H1 (cell line): ENCODE measurements around the gene NDST4. TPM values are rescaled to one million over a fixed set of nuclear protein-coding genes. Genes with fewer than 3 reads are reported as not detected.

ENCODE experiments used
- CTCF ChIA-PET: fragments of 300-600 bp; sonication (Branson Sonifier 250); formaldehyde crosslinking; loops from one replicate; lab custom pipeline; 2021; ENCODE audit not compliant: partially characterized antibody; lab: Charles Lee
- POLR2A ChIA-PET: fragments of 300-600 bp; sonication (Branson Sonifier 250); formaldehyde crosslinking; loops from one replicate; lab custom pipeline; 2021; ENCODE audit warnings: inconsistent platforms; ENCODE audit not compliant: partially characterized antibody; lab: Charles Lee
- DNase-seq, 2 experiments: peaks; one replicate each; pipeline versions ENCODE4 v3.0.0 to v3.0.0-alpha.2; 2010 to 2022; ENCODE audit warnings: low spot score in 2 of 2, low read depth in 1 of 2, mixed read lengths in 1 of 2
- FAIRE-seq: peaks from 2 replicates; lab custom pipeline; 2011; peaks lifted over from hg19 to GRCh38; lab: Jason Lieb, UNC
- H2AFZ ChIP-seq: 2 replicates; pipeline ENCODE4 v1.8.1; 2012; ENCODE audit warnings: low read length, inconsistent platforms
- H2AK5ac ChIP-seq: 2 replicates; pipeline ENCODE4 v1.6.1; 2013; ENCODE audit warnings: low read depth, low read length
- H2BK120ac ChIP-seq: replicated peaks from 2 replicates; pipeline ENCODE3; 2013; ENCODE audit warnings: low read depth, low read length, inconsistent platforms
- H2BK12ac ChIP-seq: 2 replicates; pipeline ENCODE4 v1.6.1; 2013; ENCODE audit warnings: low read depth, low read length
- H2BK15ac ChIP-seq: 2 replicates; pipeline ENCODE4 v1.6.1; 2013; ENCODE audit warnings: low read length
- H2BK20ac ChIP-seq: 2 replicates; pipeline ENCODE4 v1.6.1; 2013; ENCODE audit warnings: low read length
- H2BK5ac ChIP-seq: 2 replicates; pipeline ENCODE4 v1.6.1; 2013; ENCODE audit warnings: low read depth, low read length
- H3K14ac ChIP-seq: 2 replicates; pipeline ENCODE4 v1.6.1; 2013; ENCODE audit warnings: inconsistent platforms; ENCODE audit not compliant: insufficient read length
- H3K18ac ChIP-seq: 2 replicates; pipeline ENCODE4 v1.6.1; 2013; ENCODE audit warnings: low read length; ENCODE audit errors: extremely low read depth
- H3K23ac ChIP-seq: 2 replicates; pipeline ENCODE4 v1.6.1; 2013; ENCODE audit warnings: inconsistent platforms; ENCODE audit not compliant: insufficient read length
- H3K23me2 ChIP-seq: 2 replicates; pipeline ENCODE4 v1.6.1; 2013; ENCODE audit warnings: low read depth, low read length
- H3K27ac ChIP-seq: 2 replicates; pipeline ENCODE4 v1.6.1; 2011; ENCODE audit warnings: low read depth, low read length, inconsistent platforms
- H3K27me3 ChIP-seq, 4 experiments: replicated peaks in 1 of 4; 1 replicate in 1 of 4; 2 replicates in 3 of 4; pipeline versions ENCODE4 v1.6.1 to v1.8.1; 2011 to 2013; ENCODE audit warnings: low read length in 3 of 4, mild to moderate bottlenecking in 3 of 4, inconsistent platforms in 2 of 4, mixed read lengths in 2 of 4, moderate library complexity in 1 of 4; ENCODE audit not compliant: control insufficient read depth in 3 of 4, insufficient read depth in 3 of 4; ENCODE audit errors: extremely low read depth in 1 of 4
- H3K36me3 ChIP-seq, 4 experiments: 2 replicates each; pipeline versions ENCODE4 v1.6.1 to v1.8.1; 2011 to 2013; ENCODE audit warnings: mild to moderate bottlenecking in 4 of 4, low read length in 3 of 4, moderate library complexity in 2 of 4, control low read depth in 1 of 4, inconsistent platforms in 1 of 4; ENCODE audit not compliant: insufficient read depth in 4 of 4, control insufficient read depth in 2 of 4
- H3K4ac ChIP-seq: replicated peaks from 2 replicates; pipeline ENCODE3; 2013; ENCODE audit warnings: low read length, low read depth, mixed read lengths, inconsistent platforms; ENCODE audit not compliant: insufficient read length
- H3K4me1 ChIP-seq, 4 experiments: replicated peaks in 1 of 4; 1 replicate in 1 of 4; 2 replicates in 3 of 4; pipeline versions ENCODE4 v1.6.1 to v1.8.1; 2011 to 2013; ENCODE audit warnings: low read length in 3 of 4, inconsistent platforms in 2 of 4, mixed read lengths in 1 of 4; ENCODE audit not compliant: insufficient read depth in 4 of 4, control insufficient read depth in 3 of 4
- H3K4me2 ChIP-seq, 2 experiments: 2 replicates each; pipeline versions ENCODE4 v1.6.1 to v1.8.1; 2011 to 2013; ENCODE audit warnings: low read depth in 2 of 2, low read length in 2 of 2, control low read depth in 1 of 2, inconsistent platforms in 1 of 2, mild to moderate bottlenecking in 1 of 2; ENCODE audit not compliant: insufficient read depth in 1 of 2
- H3K4me3 ChIP-seq, 4 experiments: fragments of 200-600, 300-600 bp in 1 of 4; sonication (generic), shearing (Covaris generic), sonication (Bioruptor Twin) in 1 of 4; 2 replicates each; pipeline versions ENCODE4 v1.5.1 to v1.8.1; 2011 to 2016; ENCODE audit warnings: low read length in 4 of 4, low read depth in 3 of 4, control low read depth in 2 of 4, inconsistent platforms in 2 of 4, mild to moderate bottlenecking in 2 of 4, mixed read lengths in 1 of 4, moderate library complexity in 1 of 4; ENCODE audit not compliant: insufficient read depth in 2 of 4; ENCODE audit errors: extremely low read depth in 1 of 4
- H3K56ac ChIP-seq: replicated peaks from 2 replicates; pipeline ENCODE3; 2013; ENCODE audit warnings: low read depth, mild to moderate bottlenecking, mixed read lengths, low read length, inconsistent platforms; ENCODE audit not compliant: insufficient read length
- H3K79me1 ChIP-seq: 2 replicates; pipeline ENCODE4 v1.6.1; 2013; ENCODE audit warnings: low read depth, low read length, control low read depth
- H3K79me2 ChIP-seq, 2 experiments: 2 replicates each; pipeline versions ENCODE4 v1.6.1 to v1.8.1; 2012 to 2013; ENCODE audit warnings: low read length in 2 of 2, mild to moderate bottlenecking in 2 of 2, inconsistent platforms in 1 of 2; ENCODE audit not compliant: insufficient read depth in 2 of 2, control insufficient read depth in 1 of 2
- H3K9ac ChIP-seq, 4 experiments: replicated peaks in 1 of 4; 1 replicate in 1 of 4; 2 replicates in 3 of 4; pipeline versions ENCODE4 v1.6.1 to v1.8.1; 2011 to 2013; ENCODE audit warnings: low read depth in 3 of 4, low read length in 3 of 4, control low read depth in 2 of 4, mild to moderate bottlenecking in 2 of 4, moderate library complexity in 2 of 4, inconsistent platforms in 1 of 4; ENCODE audit errors: extremely low read depth in 1 of 4
- H3K9me3 ChIP-seq, 2 experiments: 2 replicates each; pipeline versions ENCODE4 v1.6.1 to v1.8.1; 2012 to 2013; ENCODE audit warnings: mild to moderate bottlenecking in 2 of 2, moderate library complexity in 2 of 2, control low read depth in 1 of 2, inconsistent platforms in 1 of 2, low read depth in 1 of 2, low read length in 1 of 2, mixed read lengths in 1 of 2; ENCODE audit not compliant: insufficient read depth in 2 of 2
- H4K20me1 ChIP-seq, 2 experiments: replicated peaks in 1 of 2; 2 replicates each; pipeline versions ENCODE3 to v1.8.1; 2011 to 2013; ENCODE audit warnings: inconsistent platforms in 2 of 2, low read length in 2 of 2, mild to moderate bottlenecking in 1 of 2; ENCODE audit not compliant: insufficient read depth in 2 of 2, control insufficient read depth in 1 of 2
- H4K5ac ChIP-seq: 2 replicates; pipeline ENCODE4 v1.6.1; 2013; ENCODE audit warnings: low read length, low read depth, mixed read lengths, inconsistent platforms; ENCODE audit not compliant: insufficient read length
- H4K8ac ChIP-seq: 2 replicates; pipeline ENCODE4 v1.8.0; 2013; ENCODE audit warnings: mild to moderate bottlenecking, moderate library complexity, low read length, inconsistent platforms; ENCODE audit not compliant: insufficient read depth; ENCODE audit errors: extremely low read depth
- H4K91ac ChIP-seq: replicated peaks from 2 replicates; pipeline ENCODE3; 2013; ENCODE audit warnings: low read length, mixed read lengths, inconsistent platforms; ENCODE audit not compliant: insufficient read length
- CHD2 ChIP-seq: IDR thresholded peaks from 2 replicates; pipeline ENCODE4 v1.6.1; 2012; ENCODE audit warnings: low read length, improper control_type of control experiment
- EP300 ChIP-seq, 2 experiments: IDR thresholded peaks; 1 replicate in 1 of 2; 2 replicates in 1 of 2; pipeline ENCODE4 v1.6.1; 2011 to 2012; ENCODE audit warnings: low read depth in 2 of 2, low read length in 2 of 2, mild to moderate bottlenecking in 2 of 2, borderline replicate concordance in 1 of 2, inconsistent platforms in 1 of 2, moderate library complexity in 1 of 2
- NANOG ChIP-seq: IDR thresholded peaks from 2 replicates; pipeline ENCODE4 v1.6.1; 2011; ENCODE audit warnings: low read length, low read depth, mild to moderate bottlenecking, inconsistent platforms; ENCODE audit not compliant: insufficient read depth, poor library complexity, severe bottlenecking
- TCF12 ChIP-seq: IDR thresholded peaks from 2 replicates; pipeline ENCODE4 v1.6.1; 2011; ENCODE audit warnings: low read depth, mild to moderate bottlenecking, low read length
- TEAD4 ChIP-seq: IDR thresholded peaks from 2 replicates; pipeline ENCODE4 v1.6.1; 2012; ENCODE audit warnings: low read depth, low read length, inconsistent platforms, mixed read lengths
- WGBS, 2 experiments: shearing (Covaris generic) in 1 of 2; methylation state at CpG; one replicate each; pipeline versions ENCODE4 v1.1.6 to v1.1.7; 2013 to 2015; ENCODE audit warnings: low lambda C conversion rate in 2 of 2, mixed read lengths in 2 of 2, inconsistent platforms in 1 of 2, low coverage in 1 of 2, missing lambda C conversion rate in 1 of 2; ENCODE audit not compliant: insufficient replicate concordance in 2 of 2, insufficient coverage in 1 of 2, insufficient read length in 1 of 2; ENCODE audit errors: extremely low coverage in 1 of 2, missing lambda C conversion rate in 1 of 2; 5-methylcytosine and 5-hydroxymethylcytosine counted together
- polyA plus RNA-seq, 7 experiments: library from polyadenylated mRNA; depleted of rRNA in 3 of 7; stranded (reverse) in 5 of 7; unstranded in 2 of 7; fragments of >200 nt in 5 of 7; fragments of 200-250 nt in 2 of 7; gene quantifications; 1 replicate in 5 of 7; 2 replicates in 1 of 7; 4 replicates in 1 of 7; pipeline versions ENCODE4 v1.2.1 to v1.2.3, GENCODE V29; 2011 to 2013; ENCODE audit warnings: missing spikeins in 2 of 7, mixed read lengths in 2 of 7
- total RNA-seq: library from RNA; stranded (reverse); fragmentation: NEBNext Ultra II Directional; extraction: Animal tissue kit (Norgen Biotek cat#: 25700); gene quantifications from 2 replicates; pipeline ENCODE4 v1.2.1, GENCODE V29; 2021

Gene NDST4
- total and polyA plus RNA-seq, 2 of the 8 experiments (the other 6 are each of a cell fraction or from before 2014, with no cell fraction given), result 0.02 TPM; not detected in 1

DNA sequence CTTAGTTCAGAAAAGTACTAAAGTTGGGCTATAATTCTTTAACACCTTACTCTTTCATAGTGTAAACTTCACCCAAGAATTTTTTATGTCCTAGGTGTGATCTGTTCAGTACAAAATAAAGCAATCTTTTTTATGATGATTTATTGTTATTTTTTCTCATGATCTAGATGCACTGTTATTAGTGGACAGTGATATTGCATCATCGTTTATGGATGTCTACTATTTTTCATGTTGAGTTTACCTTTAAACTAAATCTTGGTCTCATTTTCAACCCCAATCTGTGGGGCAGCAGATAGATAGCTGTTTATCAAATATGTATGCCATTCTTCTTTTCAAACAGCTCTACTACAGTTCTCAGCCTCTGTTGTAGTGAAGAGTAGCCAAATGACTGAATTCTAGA lies 299.5 kb downstream of the NDST4 start:
- H3K14ac ChIP-seq, result no peak overlapping the region
- H3K4ac ChIP-seq, result no peak overlapping the region
- no peak overlapping the region for H2BK15ac ChIP-seq
- no peak overlapping the region for H3K56ac ChIP-seq
- no peak overlapping the region for H2BK12ac ChIP-seq
- no peaks in the 10 kb centered on the region for H3K27me3 ChIP-seq
- H2BK120ac ChIP-seq, result no peak overlapping the region
- H4K5ac ChIP-seq, result no peak overlapping the region
- no peak overlapping the region for H3K4me3 ChIP-seq
- no peak overlapping the region for H3K23ac ChIP-seq
- no peaks in the 10 kb centered on the region for H4K20me1 ChIP-seq
- no peak overlapping the region for H2BK20ac ChIP-seq
- no peak overlapping the region for H2AFZ ChIP-seq
- no peaks in the 10 kb centered on the region for H3K79me2 ChIP-seq
- no peaks in the 10 kb centered on the region for H3K9me3 ChIP-seq
- H3K27ac ChIP-seq, result no peak overlapping the region
- no peak overlapping the region for H3K18ac ChIP-seq
- no peak overlapping the region for H3K4me2 ChIP-seq
- no peak overlapping the region for H2AK5ac ChIP-seq
- CTCF ChIA-PET, result interaction anchor here (0.6 to 0.8 kb wide), 2 partner anchors 11 to 105 kb away, joined by 3 read pairs; no protein-coding TSS in a partner anchor
- 93% methylated on average over 1 of the region's 1 CpG; no CpG with 5 or more reads in 1 of the 2 experiments for WGBS, 2 experiments
- H3K4me1 ChIP-seq, result no peaks in the 10 kb centered on the region
- POLR2A ChIA-PET, result no interaction called here
- H3K36me3 ChIP-seq, result no peaks in the 10 kb centered on the region
- H3K79me1 ChIP-seq, result no peaks in the 10 kb centered on the region
- TF ChIP-seq TCF12 (no peak), EP300 (IDR thresholded peaks at IDR 0.05; ENCODE audit: borderline replicate concordance in 1 of 2, low read depth in 2 of 2, low read length in 2 of 2) (no peak), CHD2 (no peak), TEAD4 (no peak), NANOG (no peak)
- H3K9ac ChIP-seq, result no peak overlapping the region
- H3K23me2 ChIP-seq, result no peaks in the 10 kb centered on the region
- H4K91ac ChIP-seq, result no peak overlapping the region
- DNase-seq (no peak), FAIRE-seq (no peak)
- H4K8ac ChIP-seq, result no peak overlapping the region
- H2BK5ac ChIP-seq, result no peak overlapping the region
